ENCODE results near the gene DPP6. TPM values are rescaled to one million over a fixed set of nuclear protein-coding genes. Genes with fewer than 3 reads are reported as not detected.

DPP6 gene
- total and polyA plus RNA-seq, 2 experiments from 2014 or later: 0.21 TPM; not detected in 1

- H3K27ac ChIP-seq: no peak overlapping the region
- no peaks in the 10 kb centered on the region for H3K27me3 ChIP-seq
- no peaks in the 10 kb centered on the region for H3K4me1 ChIP-seq (ENCODE audit: low read depth)
- no peak for DNase-seq (ENCODE audit: low read depth in 1 of 2, low spot score in 1 of 2)
- no peaks in the 10 kb centered on the region for H3K36me3 ChIP-seq
- H3K9me3 ChIP-seq (ENCODE audit: low read depth): no peaks in the 10 kb centered on the region
- TF ChIP-seq CTCF (IDR thresholded peaks at IDR 0.05; ENCODE audit: low read depth, low read length): no peak
- no peak overlapping the region for H3K4me3 ChIP-seq
These were observed 371.0 kb downstream of the DPP6 start for GRCh38 chr7:154423231-154423630.

DNA sequence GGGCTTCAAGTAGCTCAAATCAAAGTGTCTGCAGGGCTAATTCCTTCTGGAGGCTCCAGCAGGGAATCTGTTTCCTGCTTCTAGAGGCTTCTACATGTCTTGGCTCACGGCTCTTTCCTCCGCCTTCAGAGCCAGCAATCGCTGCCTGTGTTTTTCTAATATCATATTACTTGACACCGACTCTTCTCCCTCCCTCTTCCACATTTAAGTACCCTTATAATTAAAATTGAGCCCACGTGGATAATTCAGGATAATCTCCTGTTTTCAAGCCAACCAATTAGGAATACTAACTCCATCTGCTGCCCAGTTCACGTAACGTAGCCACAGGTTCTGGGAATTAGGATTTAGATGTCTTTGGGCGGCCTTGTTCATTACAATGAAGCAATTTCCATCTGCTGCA is 372.2 kb downstream of the DPP6 start:
- no peak overlapping the region for H3K4me3 ChIP-seq
- no peaks in the 10 kb centered on the region for H3K27me3 ChIP-seq
- no peak for DNase-seq (ENCODE audit: low read depth in 1 of 2, low spot score in 1 of 2)
- H3K9me3 ChIP-seq (ENCODE audit: low read depth): no peaks in the 10 kb centered on the region
- no peak for TF ChIP-seq CTCF (IDR thresholded peaks at IDR 0.05; ENCODE audit: low read depth, low read length)
- H3K36me3 ChIP-seq: no peaks in the 10 kb centered on the region
- H3K27ac ChIP-seq: no peak overlapping the region
- H3K4me1 ChIP-seq (ENCODE audit: low read depth): no peaks in the 10 kb centered on the region

DNA sequence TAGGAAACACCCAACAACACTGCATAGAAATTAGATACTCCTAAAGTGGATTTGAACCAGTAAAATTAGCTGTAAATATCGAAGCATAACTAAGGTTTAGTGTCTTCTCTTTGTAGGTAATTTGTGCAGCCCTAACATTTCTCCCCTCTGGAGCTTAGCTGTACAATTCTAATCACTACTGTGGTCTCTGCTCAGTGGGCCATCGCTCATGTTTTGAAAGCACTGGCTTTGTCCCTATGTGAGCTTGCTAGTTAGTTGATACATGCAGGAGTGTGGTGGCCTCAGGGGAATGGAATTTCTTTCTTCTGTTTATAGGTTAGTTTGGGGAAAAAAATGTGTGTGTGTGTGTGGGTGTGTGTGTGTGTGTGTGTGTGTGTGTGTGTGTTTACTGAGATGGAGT is 373.1 kb downstream of the DPP6 start:
- Histone ChIP-seq H3K4me1 (ENCODE audit: low read depth) (no peaks in the 10 kb centered on the region), H3K9me3 (ENCODE audit: low read depth) (no peaks in the 10 kb centered on the region), H3K36me3 (no peaks in the 10 kb centered on the region), H3K4me3 (no peak overlapping the region), H3K27ac (no peak overlapping the region), H3K27me3 (no peaks in the 10 kb centered on the region)
- no peak for TF ChIP-seq CTCF (IDR thresholded peaks at IDR 0.05; ENCODE audit: low read depth, low read length)
- DNase-seq (ENCODE audit: low read depth in 1 of 2, low spot score in 1 of 2): no peak

DNA sequence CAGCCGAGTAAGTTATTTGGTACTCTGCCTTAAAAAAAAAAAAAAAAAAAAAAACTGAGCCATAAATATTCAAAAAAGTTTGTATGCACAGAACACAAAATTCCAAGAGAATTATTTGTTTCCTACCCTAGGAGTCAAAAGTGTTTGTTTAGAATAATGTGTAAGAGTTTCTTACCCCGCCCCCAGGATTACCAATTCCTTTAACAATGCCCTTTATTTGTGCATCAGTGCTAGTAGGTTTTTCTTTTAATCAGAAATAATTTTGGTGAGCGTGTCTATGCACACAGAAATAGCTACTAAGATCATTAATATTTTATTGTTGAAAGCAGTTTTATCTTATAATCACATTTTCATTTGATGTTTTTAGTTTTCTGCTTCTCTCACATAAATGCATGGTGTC is 374.6 kb downstream of the DPP6 start:
- DNase-seq (ENCODE audit: low read depth in 1 of 2, low spot score in 1 of 2): no peak
- no peak for TF ChIP-seq CTCF (IDR thresholded peaks at IDR 0.05; ENCODE audit: low read depth, low read length)

GRCh38 chr7:154427533-154427932 is 375.3 kb downstream of the DPP6 start:
- H3K4me3 ChIP-seq: no peak overlapping the region
- no peak overlapping the region for H3K27ac ChIP-seq
- no peaks in the 10 kb centered on the region for H3K4me1 ChIP-seq (ENCODE audit: low read depth)
- no peaks in the 10 kb centered on the region for H3K36me3 ChIP-seq
- H3K9me3 ChIP-seq (ENCODE audit: low read depth): no peaks in the 10 kb centered on the region
- no peaks in the 10 kb centered on the region for H3K27me3 ChIP-seq
- no peak for TF ChIP-seq CTCF (IDR thresholded peaks at IDR 0.05; ENCODE audit: low read depth, low read length)
- no peak for DNase-seq (ENCODE audit: low read depth in 1 of 2, low spot score in 1 of 2)

More for the DNA sequence above, 374.6 kb downstream of the DPP6 start:
- H3K4me3 ChIP-seq: no peak overlapping the region
- H3K4me1 ChIP-seq (ENCODE audit: low read depth): no peaks in the 10 kb centered on the region
- H3K9me3 ChIP-seq (ENCODE audit: low read depth): no peaks in the 10 kb centered on the region
- H3K27ac ChIP-seq: no peak overlapping the region
- no peaks in the 10 kb centered on the region for H3K36me3 ChIP-seq
- H3K27me3 ChIP-seq: no peaks in the 10 kb centered on the region

All from cardiac muscle cell (in vitro differentiated cells and primary cell).